HG02763 (cell line): ENCODE results near the gene PACS1.

Experiments used
- ATAC-seq: cut with Tn5 transposase; IDR thresholded peaks from one replicate; pipeline ENCODE4 v1.9.1; 2021; ENCODE audit warnings: mild to moderate bottlenecking, moderate library complexity; ENCODE audit not compliant: unreplicated experiment

The PACS1 gene

DNA sequence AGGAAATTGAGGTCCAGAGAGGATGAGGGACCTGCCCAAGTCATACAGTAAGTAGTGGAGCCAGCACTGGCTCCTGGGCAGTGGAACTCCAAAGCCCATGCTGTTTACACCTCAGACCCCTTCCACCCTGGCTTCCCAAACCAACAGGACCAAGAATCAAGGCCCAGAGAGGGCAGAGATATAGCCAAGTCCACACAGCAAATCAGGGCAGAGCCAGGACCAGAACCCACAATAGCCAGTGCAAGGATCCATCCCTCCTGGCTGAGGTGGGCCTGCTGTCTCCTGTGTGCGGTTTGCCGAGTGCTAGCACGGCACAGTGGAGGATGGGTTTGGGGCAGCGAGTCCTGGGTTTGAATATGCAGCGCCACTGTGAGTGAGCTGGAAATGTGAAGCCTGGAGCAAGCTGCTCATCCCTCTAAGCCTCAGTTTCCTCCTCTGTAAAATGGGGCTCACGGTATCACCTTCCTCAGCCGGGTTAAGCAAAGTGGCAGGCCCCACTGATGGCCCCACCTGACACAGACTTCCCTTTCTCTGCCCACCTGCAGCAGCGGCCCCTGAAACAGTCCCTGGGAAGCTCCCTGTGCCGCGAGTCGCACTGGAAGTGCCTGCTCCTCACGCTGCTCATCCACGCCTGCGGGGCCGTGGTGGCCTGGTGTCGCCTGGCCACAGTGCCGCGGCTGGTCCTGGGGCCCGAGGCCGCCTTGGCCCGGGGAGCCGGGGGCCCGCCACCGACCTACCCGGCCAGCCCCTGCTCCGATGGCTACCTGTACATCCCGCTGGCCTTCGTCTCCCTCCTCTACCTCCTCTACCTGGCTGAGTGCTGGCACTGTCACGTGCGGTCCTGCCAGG, 223.9 kb downstream of the PACS1 start:
- no peak for ATAC-seq
